ENCODE results near the gene TBC1D24.
"Not testable (repeated sequence)": the region's sequence is repeated elsewhere in the genome, so short reads cannot be mapped to it uniquely, and the experiment has no call there.

TBC1D24 gene

DNA sequence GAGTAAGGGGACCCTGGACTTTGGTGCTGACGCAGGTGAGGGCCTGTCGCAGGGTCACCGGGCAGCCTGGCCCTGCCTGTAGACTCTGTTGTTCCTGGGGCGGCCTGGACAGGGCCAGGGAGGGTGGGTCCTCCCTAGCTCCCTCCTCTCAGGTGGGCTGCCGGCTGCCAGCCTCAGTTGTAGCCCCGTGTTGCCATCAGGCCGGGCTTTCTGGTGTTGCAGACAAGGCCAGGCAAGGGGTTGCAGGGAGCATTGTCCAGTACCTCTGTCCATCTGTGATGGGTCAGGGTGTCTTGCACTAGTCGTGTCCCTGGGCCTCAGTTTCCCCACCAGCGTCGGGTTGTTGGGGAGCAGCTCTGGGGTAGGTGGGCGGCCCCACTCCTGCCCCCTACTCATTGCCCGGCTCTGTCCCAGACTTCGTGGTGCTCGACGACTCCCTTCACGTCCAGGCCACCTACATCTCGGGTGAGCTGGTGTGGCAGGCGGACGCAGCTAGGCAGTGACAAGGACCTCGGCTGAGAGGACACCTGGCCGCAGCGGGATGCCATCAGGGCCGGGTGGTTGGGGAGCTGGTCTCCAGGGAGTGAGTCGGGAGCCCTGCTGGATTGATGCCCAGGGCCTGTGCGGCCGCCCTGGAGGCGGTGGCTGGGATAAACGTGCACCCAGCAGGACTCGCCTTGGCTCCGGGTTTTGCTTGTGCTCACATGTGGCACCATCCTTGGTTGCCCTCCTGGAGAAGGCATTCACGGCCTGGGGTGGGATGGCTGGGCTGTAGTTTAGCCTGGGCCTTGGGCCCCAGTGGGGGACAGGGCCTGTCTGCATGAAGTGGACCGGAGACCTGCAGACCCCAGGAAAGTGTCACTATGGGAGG lies 54.4 kb downstream of the TBC1D24 start:
- in situ Hi-C loops (cut with HindIII; ENCODE audit: low sequenced_read_pairs), result no loop called here

DNA sequence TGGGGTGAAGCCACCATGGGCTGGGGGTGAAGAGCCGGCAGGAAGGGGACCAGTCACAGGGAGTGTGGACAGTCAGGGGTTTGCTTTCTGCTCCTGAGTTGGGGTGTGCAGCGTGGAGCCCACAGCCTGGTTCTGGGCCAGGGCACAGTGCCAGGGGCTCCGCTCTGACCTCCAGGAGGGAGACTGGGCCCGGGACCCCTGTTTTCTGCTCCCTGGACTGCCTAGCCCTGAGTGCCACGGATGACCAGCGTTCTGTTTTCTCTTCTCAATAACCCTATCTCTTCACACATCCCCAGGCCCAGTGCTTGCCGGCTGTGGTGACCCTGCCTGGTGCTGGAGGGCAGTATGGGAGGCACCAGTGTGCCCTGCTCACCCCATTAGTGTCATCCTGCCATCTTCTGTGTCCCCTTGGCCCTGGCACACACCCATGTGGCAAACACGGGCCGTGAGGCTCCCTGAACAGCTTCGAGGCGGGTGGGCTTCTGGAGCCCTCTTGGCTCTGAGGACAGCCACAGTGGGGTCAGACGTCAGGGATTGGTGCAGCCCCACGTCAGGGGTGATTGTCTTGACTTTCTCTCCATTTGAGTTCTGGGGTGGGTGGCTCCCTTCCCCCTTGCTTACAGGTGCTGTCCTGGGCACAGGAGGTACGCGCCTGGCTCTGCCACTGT lies 55.2 kb downstream of the TBC1D24 start:
- in situ Hi-C loops (cut with HindIII; ENCODE audit: low sequenced_read_pairs), result no loop called here

DNA sequence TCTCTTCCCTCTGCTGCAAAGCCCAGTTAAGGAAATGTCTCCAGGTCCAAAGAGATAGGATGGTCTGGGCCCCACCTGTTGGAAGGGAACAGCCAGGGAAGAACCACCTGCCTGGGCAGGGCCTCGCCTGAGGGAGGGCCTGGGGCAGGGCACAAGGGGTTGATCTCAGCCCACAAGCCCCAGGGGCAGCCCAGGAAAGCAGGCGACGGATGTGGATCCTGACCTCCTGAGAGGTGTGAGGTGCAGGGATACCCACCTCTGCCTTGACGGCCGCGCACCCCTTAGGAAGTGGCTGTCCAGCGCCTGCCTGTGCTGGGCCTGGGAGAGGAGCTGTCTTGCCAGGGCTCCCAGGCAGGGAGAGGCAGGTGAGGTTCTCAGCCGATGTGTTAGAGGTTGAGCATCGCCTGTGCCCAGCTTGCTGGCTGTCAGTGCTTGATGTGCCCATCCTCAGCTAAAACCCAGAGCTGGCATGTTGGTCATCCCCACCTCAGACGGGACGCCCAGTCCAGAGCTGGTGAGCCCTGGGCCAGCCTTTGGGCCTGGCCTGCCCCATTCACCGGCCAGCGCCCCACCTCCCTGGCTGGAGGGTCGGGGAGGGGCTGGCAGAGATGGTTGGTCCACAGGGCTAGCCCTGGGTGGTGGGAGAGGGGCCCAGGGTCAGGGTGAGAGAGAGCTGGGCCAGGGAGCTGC lies 55.8 kb downstream of the TBC1D24 start:
- in situ Hi-C loops (cut with HindIII; ENCODE audit: low sequenced_read_pairs), result no loop called here

DNA sequence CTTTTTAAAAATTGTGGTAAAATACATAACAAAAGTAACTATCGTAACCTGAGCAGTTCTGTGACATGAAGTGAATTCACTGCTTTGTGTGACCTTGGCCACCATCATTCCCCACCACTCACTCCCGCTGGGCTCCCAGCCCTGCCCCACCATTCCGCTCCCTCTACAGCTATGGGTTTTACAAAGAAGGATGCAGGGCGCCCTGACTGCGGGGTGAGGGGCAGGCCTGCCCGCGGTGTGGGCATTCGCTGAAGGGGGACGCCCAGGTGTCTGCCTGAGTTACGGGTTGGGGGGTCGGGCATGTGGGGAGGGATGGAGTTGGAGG lies 56.4 kb downstream of the TBC1D24 start, which contains the start of gene CEMP1:
Gene CEMP1, minus strand, starts transcription at position 38 of the 325 bp plus-strand sequence. CDS start 335 bp downstream, outside the sequence.
- in situ Hi-C loops (cut with HindIII; ENCODE audit: low sequenced_read_pairs), result no loop called here

DNA sequence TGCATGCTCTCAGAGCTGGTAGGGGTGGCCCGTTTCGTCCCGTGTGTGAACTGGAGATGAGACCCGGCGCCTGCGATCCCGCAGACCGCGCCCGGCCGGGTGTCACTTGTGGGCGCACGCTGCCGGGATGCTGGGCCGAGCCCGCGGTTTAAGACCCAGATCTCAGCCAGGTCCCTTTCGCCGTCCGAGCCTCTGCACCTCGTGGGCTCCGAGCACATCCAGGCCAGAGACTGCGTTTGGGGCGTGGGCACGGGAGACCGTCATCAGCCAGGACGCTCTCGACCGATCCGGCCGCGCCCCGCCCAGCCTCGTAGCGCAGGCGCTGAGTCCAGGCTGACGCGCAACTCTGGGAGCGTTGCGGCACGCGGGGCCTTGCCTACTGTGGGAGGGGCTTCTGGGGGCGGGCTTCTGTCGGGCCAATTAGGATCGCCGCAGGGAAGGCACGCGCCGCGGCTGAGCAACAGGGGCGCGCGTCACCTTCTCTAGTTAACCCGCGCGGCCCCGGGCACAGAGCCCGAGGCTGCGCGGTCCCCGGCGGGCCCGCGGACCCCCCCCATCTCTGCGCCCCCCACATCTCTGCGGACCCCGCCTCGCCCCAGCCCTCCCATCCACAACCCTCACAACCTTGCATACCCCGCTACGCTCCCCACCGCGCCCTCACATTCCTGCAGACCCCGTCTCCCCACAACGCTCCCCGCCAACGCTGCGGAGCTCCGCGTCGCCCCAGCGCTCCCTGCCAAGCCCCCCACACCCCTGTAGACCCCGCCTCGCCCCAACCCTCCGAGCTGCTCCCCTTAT lies 57.0 kb downstream of the TBC1D24 start:
- in situ Hi-C loops (cut with HindIII; ENCODE audit: low sequenced_read_pairs), result no loop called here

DNA sequence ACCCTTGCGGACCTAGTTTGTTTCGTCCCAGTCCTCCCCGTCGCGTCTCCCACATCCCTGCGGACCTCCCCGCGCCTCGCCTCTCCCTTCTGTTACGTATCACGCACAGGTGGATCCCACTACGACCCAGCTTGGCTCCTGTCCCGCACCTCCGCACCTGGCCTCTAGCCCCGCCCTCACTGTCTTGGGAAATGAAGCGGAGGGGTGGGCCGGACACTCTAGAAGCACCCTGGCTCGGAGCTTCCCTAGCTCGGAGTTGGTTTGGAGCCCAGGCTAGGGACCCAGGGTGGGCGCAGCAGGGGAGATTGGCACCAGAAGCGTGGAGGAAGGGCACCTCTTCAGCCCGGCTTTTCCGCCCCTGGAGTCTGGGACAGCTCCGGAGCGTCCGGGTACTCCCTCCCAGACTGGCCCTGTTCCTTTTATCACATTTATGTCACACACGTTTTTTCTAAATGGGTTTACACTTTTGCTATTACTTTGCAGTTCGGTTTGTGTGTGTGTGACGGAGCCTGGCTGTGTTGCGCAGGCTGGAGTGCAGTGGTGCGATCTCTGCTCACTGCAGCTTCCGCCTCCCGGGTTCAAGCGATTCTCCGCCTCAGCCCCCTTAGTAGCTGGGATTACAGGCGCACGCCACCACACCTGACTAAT lies 57.7 kb downstream of the TBC1D24 start:
- in situ Hi-C loops (cut with HindIII; ENCODE audit: low sequenced_read_pairs), result no loop called here

DNA sequence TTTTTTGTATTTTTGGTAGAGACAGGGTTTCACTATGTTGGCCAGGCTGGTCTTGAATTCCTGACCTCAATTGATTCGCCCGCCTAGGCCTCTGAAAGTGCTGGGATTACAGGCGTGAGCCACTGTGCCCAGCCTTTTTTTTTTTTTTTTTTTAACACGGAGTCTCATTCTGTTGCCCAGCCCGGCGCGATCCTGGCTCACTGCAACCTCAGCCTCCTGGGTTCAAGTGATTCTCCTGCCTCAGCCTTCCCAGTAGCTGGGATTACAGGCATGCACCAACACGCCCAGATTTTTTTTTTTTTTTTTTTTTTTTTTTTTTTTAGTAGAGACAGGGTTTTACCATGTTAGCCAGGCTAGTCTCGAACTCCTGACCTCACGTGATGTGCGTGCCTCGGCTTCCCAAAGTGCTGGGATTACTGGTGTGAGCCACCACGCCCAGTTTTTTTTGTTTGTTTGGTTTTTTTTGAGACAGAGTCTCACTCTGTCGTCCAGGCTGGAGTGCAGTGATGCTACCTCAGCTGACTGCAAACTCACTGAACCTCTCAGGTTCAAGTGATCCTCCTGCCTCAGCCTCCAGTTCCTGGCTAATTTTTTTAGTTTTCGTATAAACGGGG lies 58.3 kb downstream of the TBC1D24 start:
- in situ Hi-C loops (cut with HindIII; ENCODE audit: low sequenced_read_pairs), result not testable (repeated sequence)

DNA sequence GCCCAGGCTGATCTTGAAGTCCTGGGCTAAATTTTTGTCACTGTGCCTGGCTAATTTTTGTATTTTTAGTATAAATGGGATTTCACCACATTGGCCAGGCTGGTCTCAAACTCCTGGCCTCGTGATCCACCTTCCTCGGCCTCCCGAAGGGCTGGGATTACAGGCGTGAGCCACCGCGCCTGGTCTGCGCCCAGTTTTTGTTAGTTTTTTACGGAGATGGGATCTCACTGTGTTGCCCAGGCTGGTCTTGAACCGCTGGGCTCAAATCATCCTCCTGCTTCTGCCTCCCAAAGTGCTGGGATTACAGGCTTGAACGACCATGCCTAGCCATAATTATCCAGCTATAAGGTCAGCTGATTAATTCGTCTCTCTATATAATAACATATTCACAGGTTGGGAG lies 59.0 kb downstream of the TBC1D24 start:
- in situ Hi-C loops (cut with HindIII; ENCODE audit: low sequenced_read_pairs), result no loop called here

DNA sequence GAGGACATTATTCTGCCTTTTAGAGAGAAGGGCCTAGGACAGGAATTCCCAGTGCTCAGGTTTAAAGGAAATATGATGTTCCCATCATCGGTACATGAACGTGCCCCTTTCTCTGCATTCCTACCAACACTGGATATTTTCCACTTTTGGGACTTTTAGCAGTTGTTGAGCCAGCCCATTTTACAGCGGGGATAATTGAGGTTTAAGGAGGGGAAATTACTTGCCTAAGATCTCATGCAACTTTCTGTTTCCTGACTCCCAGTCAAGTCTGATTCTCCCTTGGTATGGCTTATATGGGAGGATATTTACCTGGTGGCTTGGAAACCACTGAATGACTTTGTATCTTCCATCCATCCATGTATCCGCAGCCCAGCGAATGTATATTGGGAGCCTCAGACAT lies 59.4 kb downstream of the TBC1D24 start:
- in situ Hi-C loops (cut with HindIII; ENCODE audit: low sequenced_read_pairs), result not testable (repeated sequence)

DNA sequence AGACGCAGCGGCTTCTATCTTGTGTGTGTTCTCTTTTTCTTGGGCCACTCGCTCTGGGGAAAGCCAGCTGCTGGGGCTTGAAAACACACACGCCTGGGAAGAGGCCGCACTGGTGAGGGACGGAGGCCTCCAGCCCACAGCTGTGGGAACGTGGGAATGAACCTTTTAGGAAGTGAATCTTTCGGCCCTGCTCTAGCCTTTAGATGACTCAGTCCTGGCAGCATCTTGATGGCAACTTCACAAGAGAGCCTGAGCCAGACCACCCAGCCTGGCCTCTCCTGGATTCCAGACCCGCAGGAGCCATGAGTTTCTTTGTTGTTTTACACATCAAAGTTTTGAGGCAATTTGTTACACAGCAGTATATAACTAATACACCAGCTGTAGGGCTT lies 60.7 kb downstream of the TBC1D24 start:
- in situ Hi-C loops (cut with HindIII; ENCODE audit: low sequenced_read_pairs), result no loop called here

DNA sequence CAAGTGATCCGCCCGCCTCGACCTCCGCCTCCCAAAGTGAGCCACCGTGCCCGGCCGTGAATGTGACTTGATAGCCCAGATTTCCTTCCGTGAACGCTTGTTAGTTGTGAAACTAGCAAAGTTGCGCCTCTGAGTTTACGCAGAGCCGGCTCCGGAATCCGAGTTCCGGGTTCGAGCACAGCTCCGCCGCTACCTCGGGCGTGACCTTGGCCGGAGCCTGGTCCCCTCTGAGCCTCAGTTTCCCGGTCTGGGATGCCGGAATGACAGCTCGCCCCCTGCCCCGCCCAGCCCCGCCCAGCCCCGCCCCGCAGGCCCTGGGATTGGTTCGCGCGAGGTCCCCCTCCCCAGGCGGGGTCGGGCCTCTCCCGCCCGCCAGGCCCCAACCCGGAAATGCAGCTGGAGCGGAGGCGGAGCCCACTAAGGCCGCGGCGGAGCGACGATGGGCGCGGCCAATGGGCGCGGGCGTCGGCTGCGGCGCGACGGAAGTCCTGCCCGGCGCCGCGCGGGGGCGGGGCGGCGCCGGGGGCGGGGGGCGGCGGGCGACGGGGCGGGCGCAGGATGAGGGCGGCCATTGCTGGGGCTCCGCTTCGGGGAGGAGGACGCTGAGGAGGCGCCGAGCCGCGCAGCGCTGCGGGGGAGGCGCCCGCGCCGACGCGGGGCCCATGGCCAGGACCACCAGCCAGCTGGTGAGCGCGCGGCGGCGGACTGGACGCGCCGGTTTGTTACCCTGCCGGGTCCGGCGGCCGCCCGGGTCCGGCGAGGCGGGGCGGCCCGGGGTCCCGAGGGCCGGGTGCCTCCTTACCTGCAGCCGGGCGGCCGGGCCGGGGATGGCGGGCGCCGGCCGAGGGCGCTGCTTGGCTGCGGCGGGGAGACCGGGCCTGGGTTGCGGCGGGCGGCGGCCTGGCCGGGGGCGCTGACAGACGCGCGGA lies 62.8 kb downstream of the TBC1D24 start, which contains the start of gene PDPK1:
Gene PDPK1, plus strand, starts transcription at position 571 of the 929 bp plus-strand sequence. Its CDS starts 92 bp downstream, at position 663.
- in situ Hi-C loops (cut with HindIII; ENCODE audit: low sequenced_read_pairs), result no loop called here

DNA sequence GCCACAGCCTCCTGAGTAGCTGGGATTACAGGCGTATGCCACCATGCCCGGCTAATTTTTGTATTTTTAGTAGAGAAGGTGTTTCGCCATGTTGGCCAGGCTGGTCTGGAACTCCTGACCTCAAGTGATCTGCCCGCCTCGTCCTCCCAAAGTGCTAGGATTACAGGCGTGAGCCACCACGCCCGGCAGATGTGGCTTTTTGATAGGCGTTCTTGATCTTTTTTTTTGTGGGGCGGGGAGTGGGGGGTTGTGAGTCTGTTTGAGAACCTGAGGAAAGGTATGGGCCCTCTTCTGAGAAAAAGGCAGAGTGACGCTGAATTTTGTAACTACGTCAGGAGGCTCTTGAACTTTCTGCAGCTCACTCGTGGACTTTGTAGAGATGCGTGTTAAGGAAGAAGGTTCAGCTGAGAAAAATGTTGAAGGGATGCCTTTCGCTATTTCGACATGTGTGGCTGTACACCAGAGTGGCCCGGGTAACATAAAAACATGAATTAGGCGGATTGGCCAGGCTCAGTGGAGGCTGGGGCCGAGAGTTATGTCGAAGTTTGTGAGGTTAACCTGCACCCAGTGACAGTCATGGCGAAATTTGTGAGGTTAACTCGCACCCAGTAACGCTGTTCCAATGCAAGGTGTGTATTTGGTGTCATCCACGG lies 64.4 kb downstream of the TBC1D24 start:
- in situ Hi-C loops (cut with HindIII; ENCODE audit: low sequenced_read_pairs), result not testable (repeated sequence)

DNA sequence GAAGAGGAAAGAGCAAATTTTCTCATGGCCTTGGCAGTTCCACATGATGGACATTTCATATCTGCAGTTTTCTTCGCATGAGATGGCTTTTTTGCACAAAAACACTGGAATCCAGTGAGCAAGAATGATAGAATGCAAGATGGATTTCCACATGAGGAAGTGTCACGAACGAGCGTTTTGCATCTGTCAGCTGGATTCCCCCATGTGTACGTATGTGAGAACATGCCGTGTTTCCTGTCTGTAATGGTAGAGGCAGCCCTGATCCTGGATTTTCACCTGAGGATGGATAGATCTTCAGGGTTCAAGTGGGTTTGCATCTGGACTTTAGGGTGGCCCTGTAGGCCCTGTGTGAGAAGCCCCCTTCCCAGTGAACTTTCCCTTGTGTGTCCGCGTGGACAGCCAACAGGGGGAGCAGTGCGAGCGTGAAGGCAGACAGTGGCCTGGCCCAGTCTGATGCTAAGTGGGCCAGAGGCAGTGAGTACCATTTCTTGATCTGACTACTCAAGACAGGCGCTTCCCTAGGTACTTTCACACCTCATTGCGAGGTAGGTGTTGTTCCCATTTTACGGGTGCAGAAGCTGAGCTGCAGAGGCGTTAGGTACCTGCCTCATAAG lies 65.0 kb downstream of the TBC1D24 start:
- in situ Hi-C loops (cut with HindIII; ENCODE audit: low sequenced_read_pairs), result not testable (repeated sequence)

DNA sequence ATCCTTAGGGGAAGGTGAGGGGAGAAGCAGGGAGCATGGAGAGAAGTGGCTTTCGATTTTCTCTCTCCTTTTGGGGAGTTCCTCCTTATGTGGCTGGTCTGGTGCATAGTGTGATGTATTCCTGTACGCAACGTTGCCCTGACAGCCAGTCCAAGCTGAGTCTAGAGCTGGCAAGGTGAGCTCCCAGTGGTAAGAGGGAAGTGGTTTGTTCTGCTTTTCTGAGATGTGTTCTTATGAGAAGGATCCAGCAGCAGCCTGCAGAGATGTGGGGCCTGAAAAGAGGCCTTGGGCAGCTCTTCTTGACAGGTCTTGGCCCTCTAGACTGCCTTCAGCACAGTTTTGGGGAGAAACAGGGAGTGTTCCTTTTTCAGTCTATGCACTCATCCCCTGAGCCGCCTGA lies 66.0 kb downstream of the TBC1D24 start:
- in situ Hi-C loops (cut with HindIII; ENCODE audit: low sequenced_read_pairs), result not testable (repeated sequence)

DNA sequence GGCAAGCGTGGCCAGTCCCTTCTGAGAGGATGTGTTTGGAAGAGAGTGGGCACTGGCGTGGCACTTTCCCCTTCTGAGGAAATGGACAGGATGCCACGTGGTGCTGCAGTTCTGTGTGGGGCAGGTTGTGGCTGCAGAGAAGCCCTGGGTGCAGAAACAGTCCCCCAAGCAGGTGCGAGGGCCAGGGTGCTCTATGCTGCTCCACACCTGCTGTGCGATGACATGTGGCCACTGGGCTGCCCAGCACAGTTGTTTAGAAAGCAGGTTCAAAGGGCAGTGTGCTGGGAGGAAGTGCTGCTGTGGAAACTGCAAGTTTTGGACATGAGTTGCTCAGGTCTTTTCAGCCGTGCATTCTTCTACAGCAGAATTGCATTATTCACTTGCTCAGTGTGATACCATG lies 66.5 kb downstream of the TBC1D24 start:
- in situ Hi-C loops (cut with HindIII; ENCODE audit: low sequenced_read_pairs), result not testable (repeated sequence)

DNA sequence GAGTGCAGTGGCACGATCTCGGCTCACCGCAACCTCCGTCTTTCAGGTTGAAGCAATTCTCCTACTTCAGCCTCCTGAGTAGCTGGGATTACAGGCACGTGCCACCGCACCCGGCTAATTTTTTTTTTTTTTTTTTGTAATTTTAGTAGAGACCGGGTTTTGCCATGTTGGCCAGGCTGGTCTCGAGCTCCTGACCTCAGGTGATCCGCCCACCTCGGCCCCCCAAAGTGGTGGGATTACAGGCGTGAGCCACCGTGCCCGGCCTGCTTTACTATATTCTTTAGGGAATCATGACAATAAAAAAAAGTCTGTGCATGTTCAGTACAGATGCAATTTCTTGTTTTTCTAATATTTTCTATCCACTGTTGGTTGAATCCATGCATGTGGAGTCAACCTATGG lies 68.8 kb downstream of the TBC1D24 start:
- in situ Hi-C loops (cut with HindIII; ENCODE audit: low sequenced_read_pairs), result not testable (repeated sequence)

DNA sequence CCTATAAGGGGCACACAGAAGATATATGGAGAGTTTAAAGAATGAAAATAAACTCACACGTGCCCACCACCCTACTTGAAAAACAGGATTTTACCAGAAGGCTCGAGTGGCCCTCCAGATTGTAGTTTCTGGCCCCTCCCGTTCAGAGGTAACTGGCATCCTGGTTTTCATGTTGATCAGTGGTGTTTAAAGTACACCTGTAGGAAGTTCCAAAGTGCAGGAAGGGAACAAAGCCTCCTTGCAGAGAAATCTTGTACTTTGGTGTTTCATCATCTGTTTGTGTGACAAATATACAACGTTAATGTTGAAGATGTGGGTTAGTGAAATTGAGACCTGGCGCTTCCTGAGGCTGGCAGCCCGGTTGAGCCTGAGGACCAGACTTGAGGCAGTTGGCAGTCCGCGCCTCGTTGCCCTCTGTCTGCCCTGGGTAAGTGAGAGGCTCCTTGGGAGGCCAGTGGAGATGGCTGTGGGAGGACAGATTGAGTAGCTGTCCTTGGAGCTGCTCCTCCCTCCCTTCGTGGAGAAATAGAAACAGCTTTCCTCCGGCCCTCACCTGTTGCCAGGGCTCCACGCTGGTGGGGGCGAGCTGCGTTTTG lies 75.5 kb downstream of the TBC1D24 start:
- in situ Hi-C loops (cut with HindIII; ENCODE audit: low sequenced_read_pairs), result not testable (repeated sequence)

Measured in endothelial cell of hepatic sinusoid (primary cell).